HepG2 (cell line): ENCODE measurements around the gene ARMH4. TPM values are rescaled to one million over a fixed set of nuclear protein-coding genes. Genes with fewer than 3 reads are reported as not detected.

Experiments used
- ATAC-seq: fragments of 200-7000 bp; cut with Tn5 transposase; 3 replicates; pipeline ENCODE4 v1.9.1; 2020; ENCODE audit warnings: mild to moderate bottlenecking, moderate library complexity
- BruUV-seq: library from RNA; stranded (reverse); fragments of 400-500 nt; replicated peaks from 2 replicates; lab custom pipeline; 2021; lab: Mats Ljungman, UMichigan
- CTCF ChIA-PET: fragments of 300-600 bp; formaldehyde crosslinking; extraction: SDS; loops from one replicate; lab custom pipeline; 2021; ENCODE audit warnings: low total read pairs, inconsistent platforms, low intra/inter-chr PET ratio; lab: Yijun Ruan, JAX
- POLR2A ChIA-PET: fragments of 350-600 bp; sonication (Branson Sonifier 250); formaldehyde crosslinking; loops from one replicate; lab custom pipeline; 2020; ENCODE audit warnings: antibody characterized with exemption, inconsistent platforms; lab: Yijun Ruan, JAX
- DNase-seq: peaks from one replicate; pipeline ENCODE4 v3.0.0-alpha.2; 2015; ENCODE audit warnings: low spot score
- FAIRE-seq: peaks from 3 replicates; lab custom pipeline; 2011; peaks lifted over from hg19 to GRCh38; lab: Jason Lieb, UNC
- H2AFZ ChIP-seq: one replicate; pipeline ENCODE4 v1.6.1; 2011; ENCODE audit warnings: low read length, inconsistent platforms
- H3K27ac ChIP-seq: fragments of 300-600 bp; 3 replicates; pipeline ENCODE4 v1.8.0; 2011; ENCODE audit warnings: mixed run types, mild to moderate bottlenecking, mixed read lengths, low read length, inconsistent platforms; ENCODE audit not compliant: insufficient read depth; ENCODE audit errors: extremely low read length
- H3K27me3 ChIP-seq, 2 experiments: fragments of 200-600 bp in 1 of 2; 2 replicates in 1 of 2; 3 replicates in 1 of 2; pipeline versions ENCODE4 v1.6.0 to v1.8.0; 2011; ENCODE audit warnings: low read length in 2 of 2, mild to moderate bottlenecking in 2 of 2, moderate library complexity in 2 of 2, inconsistent platforms in 1 of 2; ENCODE audit not compliant: insufficient read depth in 2 of 2, control insufficient read depth in 1 of 2
- H3K36me3 ChIP-seq, 2 experiments: fragments of 200-600 bp in 1 of 2; replicated peaks in 1 of 2; 2 replicates in 1 of 2; 3 replicates in 1 of 2; pipeline versions ENCODE4 v1.5.1 to v1.8.0; 2011; ENCODE audit warnings: low read length in 2 of 2, inconsistent platforms in 1 of 2; ENCODE audit not compliant: insufficient read depth in 2 of 2, control insufficient read depth in 1 of 2
- H3K4me1 ChIP-seq: 2 replicates; pipeline ENCODE4 v1.5.1; 2012; ENCODE audit warnings: low read length, inconsistent platforms; ENCODE audit not compliant: insufficient read depth
- H3K4me2 ChIP-seq: 2 replicates; pipeline ENCODE4 v1.6.0; 2011; ENCODE audit warnings: low read depth, low read length, inconsistent platforms
- H3K4me3 ChIP-seq, 3 experiments: fragments of 200-600 bp in 1 of 3; sonication (generic), shearing (Covaris generic) in 1 of 3; replicated peaks in 1 of 3; 2 replicates each; pipeline ENCODE4 v1.5.1; 2011 to 2016; ENCODE audit warnings: low read length in 3 of 3, inconsistent platforms in 2 of 3, low read depth in 2 of 3, mild to moderate bottlenecking in 2 of 3, control low read depth in 1 of 3, mixed read lengths in 1 of 3; ENCODE audit not compliant: insufficient read depth in 1 of 3
- H3K79me2 ChIP-seq: one replicate; pipeline ENCODE4 v1.6.1; 2011; ENCODE audit warnings: low read length, inconsistent platforms; ENCODE audit not compliant: insufficient read depth
- H3K9ac ChIP-seq: 2 replicates; pipeline ENCODE4 v1.6.0; 2011; ENCODE audit warnings: mild to moderate bottlenecking, low read depth, low read length, inconsistent platforms; ENCODE audit not compliant: insufficient read depth
- H3K9me3 ChIP-seq: 2 replicates; pipeline ENCODE4 v1.5.1; 2012; ENCODE audit warnings: mild to moderate bottlenecking, low read length
- H4K20me1 ChIP-seq: 2 replicates; pipeline ENCODE4 v1.6.0; 2011; ENCODE audit warnings: inconsistent platforms, mild to moderate bottlenecking, low read length, moderate library complexity; ENCODE audit not compliant: insufficient read depth
- ATF2 ChIP-seq: sonication (generic); formaldehyde crosslinking; IDR thresholded peaks from 2 replicates; pipeline ENCODE4 v1.4.0; 2020; ENCODE audit warnings: missing genetic modification reagents
- GLI4 ChIP-seq: sonication (generic); formaldehyde crosslinking; IDR thresholded peaks from 2 replicates; pipeline ENCODE4 v1.5.1; 2020; ENCODE audit warnings: missing genetic modification reagents, mild to moderate bottlenecking, moderate library complexity, borderline replicate concordance
- HNRNPLL ChIP-seq: fragments of 200-400 bp; formaldehyde crosslinking; IDR thresholded peaks from 2 replicates; pipeline ENCODE4 v1.6.1; 2017; ENCODE audit warnings: mild to moderate bottlenecking, low read depth, low read length; ENCODE audit not compliant: poor library complexity, severe bottlenecking
- IKZF4 ChIP-seq: sonication (generic); formaldehyde crosslinking; IDR thresholded peaks from 2 replicates; pipeline ENCODE4 v1.5.1; 2020; ENCODE audit warnings: borderline replicate concordance, mild to moderate bottlenecking, low read depth, missing genetic modification reagents; ENCODE audit errors: not compliant biosample characterization
- MIER2 ChIP-seq: IDR thresholded peaks from 2 replicates; pipeline ENCODE4 v1.6.1; 2016; ENCODE audit warnings: missing biosample characterization, missing genetic modification reagents
- NFE2L2 ChIP-seq: fragments of 150-350 bp; IDR thresholded peaks from 2 replicates; pipeline ENCODE4 v1.6.1; 2014; ENCODE audit warnings: low read length
- NFKBIZ ChIP-seq: IDR thresholded peaks from 2 replicates; pipeline ENCODE4 v1.6.1; 2018; ENCODE audit warnings: missing genetic modification reagents, missing compliant biosample characterization
- SMARCC2 ChIP-seq: fragments of 450-650 bp; IDR thresholded peaks from 2 replicates; pipeline ENCODE4 v1.6.1; 2017; ENCODE audit warnings: antibody characterized with exemption, mild to moderate bottlenecking
- ZMYM2 ChIP-seq: sonication (generic); formaldehyde crosslinking; IDR thresholded peaks from 2 replicates; pipeline ENCODE4 v1.8.0; 2022; ENCODE audit warnings: mild to moderate bottlenecking, missing genetic modification reagents
- ZNF326 ChIP-seq: sonication (generic); formaldehyde crosslinking; IDR thresholded peaks from 2 replicates; pipeline ENCODE4 v1.4.0; 2020; ENCODE audit warnings: missing genetic modification reagents, borderline replicate concordance
- ZNF674 ChIP-seq: sonication (generic); formaldehyde crosslinking; IDR thresholded peaks from 2 replicates; pipeline ENCODE4 v1.5.0; 2020; ENCODE audit warnings: low read depth, mild to moderate bottlenecking, missing genetic modification reagents
- WGBS: methylation state at CpG from one replicate; pipeline ENCODE4 v1.1.6; 2017; ENCODE audit warnings: low lambda C conversion rate; 5-methylcytosine and 5-hydroxymethylcytosine counted together
- in situ Hi-C: cut with HindIII; loops from 2 replicates; pipeline ENCODE4 v1.10.0; 2017; ENCODE audit warnings: low pct_unique_long_range_greater_than_20kb; ENCODE audit not compliant: extremely low pct_ligation_motif_present
- intact Hi-C: fragments of 100-400 bp; cut with micrococcal nuclease; formaldehyde crosslinking; loops from one replicate; pipeline ENCODE4 v1.10.0; 2022; ENCODE audit not compliant: unreplicated experiment
- polyA plus RNA-seq, 8 experiments: library from polyadenylated mRNA; depleted of rRNA in 3 of 8; stranded (reverse) in 7 of 8; unstranded in 1 of 8; fragments of >200 nt; fragmentation: Illumina TruSeq in 4 of 8; extraction: Trizol in 4 of 8; gene quantifications; 2 replicates each; pipeline versions ENCODE4 v1.2.1 to v1.2.3, GENCODE V29; 2011 to 2016; ENCODE audit warnings: low read depth in 4 of 8, missing spikeins in 1 of 8, mixed read lengths in 1 of 8; ENCODE audit not compliant: insufficient read depth in 1 of 8
- total RNA-seq, 5 experiments: library from RNA; depleted of rRNA; stranded (reverse); fragments of >200 nt; fragmentation: Illumina TruSeq; extraction: Trizol; gene quantifications; 2 replicates each; pipeline ENCODE4 v1.2.3, GENCODE V29; 2016; ENCODE audit warnings: low read depth in 1 of 5

Gene ARMH4
- total and polyA plus RNA-seq, 2 of the 13 experiments (the other 11 are each of a cell fraction or from before 2014, with no cell fraction given), result 0.02 to 0.18 TPM

- intact Hi-C loops (no loop called here), in situ Hi-C loops (loop anchor here (10.0 kb wide), 1 partner anchor 605 kb away; no protein-coding TSS in a partner anchor)
- H3K27me3 ChIP-seq, result no peaks in the 10 kb centered on the region
- H3K9me3 ChIP-seq, result no peaks in the 10 kb centered on the region
- H3K4me3 ChIP-seq, result no peak overlapping the region
- no peaks in the 10 kb centered on the region for H3K36me3 ChIP-seq
- ChIA-PET CTCF (no interaction called here), POLR2A (no interaction called here)
- no peak overlapping the region for H3K27ac ChIP-seq
- no peaks in the 10 kb centered on the region for H3K4me1 ChIP-seq
- no TSS peak for BruUV-seq
- no peak overlapping the region for H3K9ac ChIP-seq
- no peak for DNase-seq
- no peaks in the 10 kb centered on the region for H4K20me1 ChIP-seq
- no peaks in the 10 kb centered on the region for H3K79me2 ChIP-seq
- FAIRE-seq, result no peak
- no peak overlapping the region for H3K4me2 ChIP-seq
- TF ChIP-seq GLI4 (CRISPR knock-in tag) (no peak), NFKBIZ (CRISPR knock-in tag) (no peak), NFE2L2 (no peak), SMARCC2 (no peak), ZMYM2 (CRISPR knock-in tag) (no peak), IKZF4 (CRISPR knock-in tag) (no peak), ATF2 (CRISPR knock-in tag) (no peak), HNRNPLL (no peak), ZNF326 (CRISPR knock-in tag) (no peak), ZNF674 (CRISPR knock-in tag) (no peak), MIER2 (CRISPR knock-in tag) (no peak)
- no peak overlapping the region for H2AFZ ChIP-seq
- WGBS, result 4% methylated on average over 3 of the region's 3 CpGs
- ATAC-seq, result no peak
These were observed 62.4 kb downstream of the ARMH4 start for GRCh38 chr14:58089612-58090011.
